HG03139 (cell line): ENCODE data around the gene SGO1.
"Not testable (repeated sequence)": the region's sequence is repeated elsewhere in the genome, so short reads cannot be mapped to it uniquely, and the experiment has no call there.

Experiments
- ATAC-seq: cut with Tn5 transposase; IDR thresholded peaks from one replicate; pipeline ENCODE4 v1.9.1; 2021; ENCODE audit not compliant: unreplicated experiment

The SGO1 gene

DNA sequence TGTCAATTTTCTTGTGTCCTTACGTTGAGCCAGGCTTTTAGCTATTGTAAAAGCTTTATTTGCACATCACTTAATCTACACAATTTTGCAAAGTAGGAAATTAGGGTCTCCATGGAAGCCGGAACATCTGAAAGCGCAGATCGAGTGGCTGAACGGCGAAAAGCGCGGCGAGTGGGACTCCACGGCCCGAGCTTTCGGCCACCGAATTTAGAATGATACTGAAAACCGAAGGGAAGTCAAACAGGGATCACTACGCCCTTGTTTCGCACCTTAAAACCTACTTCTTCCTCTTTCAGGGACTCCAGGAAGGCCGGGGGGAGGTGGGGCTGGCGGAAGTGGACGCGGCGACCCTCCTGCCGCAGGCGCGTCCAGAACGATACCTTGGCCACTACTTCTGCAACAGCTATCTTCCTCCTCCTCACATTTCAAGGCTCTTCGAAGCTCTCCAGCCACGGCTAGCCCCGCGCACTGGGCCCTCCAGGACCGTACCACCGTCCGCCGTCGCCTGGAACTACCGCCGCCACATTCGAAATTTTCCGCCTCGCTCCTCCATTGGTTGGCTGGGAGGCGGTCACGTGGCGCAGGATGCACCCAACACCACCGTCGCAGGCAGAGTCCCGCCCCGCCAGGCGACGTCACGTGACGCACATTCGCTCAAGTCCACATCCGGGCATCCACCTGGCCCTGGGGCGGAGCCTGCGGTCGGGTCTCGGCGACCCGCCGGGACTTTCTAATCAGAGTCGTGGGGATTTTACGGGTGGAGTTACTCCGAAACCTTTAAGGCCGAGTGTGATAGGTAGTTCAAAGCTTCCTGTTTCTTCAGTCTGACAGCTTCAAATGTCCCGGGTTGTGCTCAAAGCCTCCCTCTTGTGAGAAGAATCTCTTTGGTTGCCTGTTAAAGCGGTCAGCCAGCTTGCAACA, at the start of gene SGO1:
TSS of gene SGO1 (minus strand) at position 528 of the 921 bp plus-strand sequence. CDS start 2,179 bp downstream, outside the sequence.
- peak; percentile 93 for ATAC-seq

DNA sequence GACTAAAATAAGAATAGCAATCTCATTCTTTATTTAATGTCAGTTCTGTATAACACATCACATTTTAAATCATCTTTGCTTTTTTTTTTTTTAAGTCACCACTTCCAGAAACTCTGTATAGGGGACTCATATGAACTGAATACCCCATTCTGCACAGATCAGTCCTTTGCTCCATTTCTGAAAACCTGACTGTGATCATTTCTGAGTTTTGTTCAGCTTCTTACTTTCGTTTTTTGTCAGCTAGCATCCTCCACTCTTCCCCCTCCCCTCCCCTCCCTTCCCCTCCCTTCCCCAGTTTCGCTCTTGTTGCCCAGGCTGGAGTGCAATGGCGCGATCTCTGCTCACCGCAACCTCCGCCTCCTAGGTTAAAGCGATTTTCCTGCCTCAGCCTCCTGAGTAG, 49.8 kb upstream of the SGO1 start:
- ATAC-seq = no peak

DNA sequence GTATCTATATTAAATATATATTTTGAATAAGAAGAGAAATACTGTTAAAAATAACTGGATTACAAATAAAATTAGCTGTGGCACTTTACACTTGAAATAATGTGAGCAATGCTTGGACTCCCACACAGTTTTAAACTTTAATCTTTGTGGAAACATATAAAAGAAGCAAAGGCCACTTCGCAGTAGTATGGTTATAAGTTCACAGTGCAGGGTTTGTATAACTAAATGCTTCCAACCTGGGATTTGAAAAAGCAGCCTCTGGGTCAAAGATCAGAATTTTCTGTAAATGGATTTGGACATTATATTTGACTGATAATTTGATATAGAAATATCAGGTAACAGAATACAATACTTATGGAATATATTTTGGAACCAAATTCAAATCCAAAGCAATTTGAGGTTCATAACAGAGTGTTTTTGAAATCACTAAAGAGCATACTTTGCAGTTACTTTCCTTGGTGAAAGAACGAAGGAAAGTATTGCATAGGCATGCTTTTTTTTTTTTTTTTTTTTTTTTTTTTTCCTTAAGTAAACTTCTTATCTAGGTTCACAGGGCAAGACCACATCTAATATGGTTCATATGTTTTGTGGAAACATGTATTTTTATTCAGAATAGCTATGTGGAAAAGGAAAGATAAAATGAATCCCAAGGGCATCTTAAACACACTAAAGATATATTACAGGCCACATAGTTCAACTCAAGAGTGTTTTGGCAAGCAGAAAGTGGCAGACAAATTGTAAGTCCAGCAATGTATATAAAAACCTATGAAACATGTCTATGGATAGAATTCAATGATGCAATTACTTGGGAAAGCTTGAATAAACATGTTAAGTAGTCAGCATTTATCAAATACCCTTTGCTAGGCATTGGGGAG, 47.1 kb upstream of the SGO1 start:
- ATAC-seq = no peak

DNA sequence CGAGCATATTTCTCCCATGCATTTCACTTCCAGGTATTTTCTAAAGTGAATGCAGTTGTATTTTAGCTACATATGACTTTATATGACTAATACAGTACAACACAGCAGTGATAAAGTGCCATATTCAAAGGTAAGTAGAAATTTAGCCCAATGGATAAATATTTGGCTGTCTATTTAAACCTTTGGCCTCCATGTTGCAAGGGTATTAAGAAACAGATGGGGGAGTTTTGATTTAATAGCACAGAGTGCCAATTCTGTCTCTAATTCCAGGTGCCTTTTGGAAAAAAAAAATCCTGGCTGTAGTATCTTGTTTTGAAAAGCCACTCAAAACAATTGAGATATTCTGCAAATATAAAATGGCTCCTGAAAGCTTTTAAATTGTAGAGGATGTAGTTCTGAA, 44.9 kb upstream of the SGO1 start:
- ATAC-seq = no peak

DNA sequence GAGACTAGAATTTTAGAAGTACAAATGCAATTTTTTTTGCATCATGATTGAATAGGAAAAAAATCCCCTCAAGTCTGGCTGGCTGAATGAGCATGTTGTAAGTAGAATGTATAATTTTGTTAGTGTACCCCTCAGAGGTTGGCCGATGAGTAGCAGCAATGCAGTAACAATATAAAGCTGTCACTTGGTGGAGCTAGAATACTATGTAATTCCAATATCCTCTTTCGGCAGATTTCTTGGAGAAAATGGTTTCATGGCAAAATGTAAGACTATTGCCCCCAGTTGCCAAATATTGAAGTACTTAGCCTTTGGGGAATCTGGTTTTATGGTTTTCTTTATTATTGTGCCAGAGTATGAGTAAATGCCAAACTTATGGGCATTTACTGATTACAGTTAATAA, 39.8 kb upstream of the SGO1 start:
- ATAC-seq = no peak

DNA sequence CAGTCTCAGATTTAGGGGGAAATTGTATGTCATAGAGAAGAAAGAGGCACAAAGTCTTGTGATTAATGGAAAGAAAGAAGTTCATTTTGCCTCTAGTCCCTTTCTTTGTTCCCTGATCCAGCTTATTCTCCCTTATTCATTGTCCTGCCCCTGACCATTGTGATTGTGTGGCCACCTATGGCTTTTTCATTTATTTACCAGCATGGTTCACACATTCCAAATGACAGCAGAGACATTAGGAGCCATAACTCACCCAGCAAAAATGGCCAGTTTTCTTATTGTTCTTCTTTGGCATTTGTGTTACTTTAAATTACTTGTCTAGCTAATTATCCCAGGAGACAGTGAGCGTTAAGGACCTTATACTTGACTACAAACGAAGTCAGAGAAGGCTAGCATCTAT, 36.3 kb upstream of the SGO1 start:
- ATAC-seq = no peak

DNA sequence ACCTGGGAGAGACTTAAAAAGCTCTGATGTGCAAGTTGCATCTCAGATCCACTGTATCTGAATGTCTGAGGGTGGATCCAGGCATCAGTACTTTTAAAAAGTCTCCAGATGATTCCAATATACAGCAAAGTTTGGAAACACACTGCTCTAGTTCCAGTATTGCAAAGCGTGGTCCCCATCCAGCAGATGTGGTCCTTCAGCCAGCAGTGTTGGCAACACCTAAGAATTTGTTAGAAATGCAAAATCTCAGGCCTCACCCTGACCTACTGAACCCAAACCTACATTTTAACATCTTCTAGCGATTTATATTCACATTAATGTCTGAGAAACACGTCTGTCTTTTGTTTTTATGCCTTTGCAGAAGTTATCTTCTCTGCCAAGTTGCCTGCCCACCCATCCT, 32.2 kb upstream of the SGO1 start:
- no peak for ATAC-seq

DNA sequence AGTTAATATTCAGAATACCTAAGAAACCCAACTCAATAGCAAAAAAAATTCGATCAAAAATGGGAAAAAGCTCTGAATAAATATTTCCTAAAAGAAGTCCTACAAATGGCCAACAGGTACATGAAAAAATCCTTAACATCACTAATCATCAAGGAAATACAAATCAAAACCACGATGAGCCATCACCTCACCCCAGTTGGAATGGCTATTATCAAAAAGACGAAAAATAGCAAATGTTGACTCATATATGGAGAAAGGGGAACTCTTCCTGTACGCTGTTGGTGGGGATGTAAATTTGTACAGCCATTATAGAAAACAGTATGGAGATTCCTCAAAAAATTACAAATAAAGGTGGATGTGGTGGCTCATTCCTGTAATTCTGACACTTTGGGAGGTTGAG, 29.6 kb upstream of the SGO1 start:
- no peak for ATAC-seq

DNA sequence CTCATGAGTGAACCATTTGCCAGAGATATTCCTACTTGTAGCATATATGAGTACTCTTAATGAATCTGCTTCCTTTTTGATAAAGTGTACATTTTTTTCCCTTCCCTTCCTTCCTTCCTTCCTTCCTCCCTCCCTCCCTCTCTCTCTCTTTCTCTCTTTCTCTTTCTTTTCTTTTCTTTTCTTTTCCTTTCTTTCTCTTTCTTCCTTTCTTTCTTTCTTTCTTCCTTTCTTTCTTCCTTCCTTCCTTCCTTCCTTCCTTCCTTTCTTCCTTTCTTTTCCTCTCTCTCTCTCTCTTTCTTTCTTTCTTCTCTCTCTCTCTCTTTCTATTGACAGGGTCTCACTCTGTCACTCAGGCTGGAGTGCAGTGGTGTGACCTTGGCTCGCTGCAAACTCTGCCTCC, 27.5 kb upstream of the SGO1 start:
- not testable (repeated sequence) for ATAC-seq

DNA sequence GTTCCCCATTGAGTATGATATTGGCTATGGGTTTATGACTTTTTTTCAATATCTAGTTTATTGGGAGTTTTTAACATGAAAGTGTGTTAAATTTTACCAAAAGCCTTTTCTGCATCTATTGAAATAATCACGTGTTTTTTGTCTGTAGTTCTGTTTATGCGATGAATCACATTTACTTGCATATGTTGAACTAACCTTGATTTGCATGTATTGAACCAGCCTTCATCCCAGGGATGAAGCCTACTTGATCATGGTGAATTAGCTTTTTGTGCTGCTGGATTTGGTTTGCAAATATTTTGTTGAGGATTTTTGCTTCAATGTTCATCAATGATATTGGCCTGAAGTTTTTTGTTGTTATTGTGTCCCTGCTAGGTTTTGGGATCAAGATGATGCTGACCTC, 21.9 kb upstream of the SGO1 start:
- ATAC-seq = not testable (repeated sequence)

DNA sequence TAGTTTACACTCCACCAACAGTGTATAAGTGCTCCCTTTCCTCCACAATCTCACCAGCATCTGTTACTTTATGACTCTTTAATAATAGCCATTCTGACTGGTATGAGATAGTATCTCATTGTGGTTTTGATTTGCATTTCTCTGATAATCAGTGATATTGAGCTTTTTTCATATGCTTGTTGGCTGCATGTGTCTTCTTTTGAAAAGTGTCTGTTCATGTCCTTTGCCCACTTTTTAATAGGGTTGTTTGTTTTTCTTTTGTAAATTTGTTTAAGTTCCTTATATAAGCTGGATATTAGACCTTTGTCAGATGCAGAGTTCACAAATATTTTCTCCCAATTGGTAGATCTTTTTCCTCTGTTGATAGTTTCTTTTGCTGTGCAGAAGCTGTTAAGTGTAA, 19.9 kb upstream of the SGO1 start:
- ATAC-seq = not testable (repeated sequence)

DNA sequence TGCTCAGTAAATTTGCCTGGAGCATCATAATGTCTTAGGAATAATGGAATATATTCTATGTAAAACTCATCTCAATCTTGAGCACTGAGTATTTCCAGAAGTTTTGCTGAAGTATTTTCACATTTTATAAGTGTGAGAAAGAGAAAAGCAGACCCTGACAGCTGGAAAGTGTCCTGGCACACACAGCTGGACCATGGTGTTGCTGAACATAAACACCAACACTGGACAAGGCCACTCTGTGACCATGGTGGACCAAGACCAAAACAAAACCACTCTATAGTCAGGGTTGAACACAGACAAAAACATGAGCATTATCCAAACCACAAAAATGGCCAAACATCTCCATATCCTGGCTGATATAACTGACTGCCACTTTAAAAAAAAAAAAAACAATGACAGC, 15.1 kb upstream of the SGO1 start:
- ATAC-seq = no peak

DNA sequence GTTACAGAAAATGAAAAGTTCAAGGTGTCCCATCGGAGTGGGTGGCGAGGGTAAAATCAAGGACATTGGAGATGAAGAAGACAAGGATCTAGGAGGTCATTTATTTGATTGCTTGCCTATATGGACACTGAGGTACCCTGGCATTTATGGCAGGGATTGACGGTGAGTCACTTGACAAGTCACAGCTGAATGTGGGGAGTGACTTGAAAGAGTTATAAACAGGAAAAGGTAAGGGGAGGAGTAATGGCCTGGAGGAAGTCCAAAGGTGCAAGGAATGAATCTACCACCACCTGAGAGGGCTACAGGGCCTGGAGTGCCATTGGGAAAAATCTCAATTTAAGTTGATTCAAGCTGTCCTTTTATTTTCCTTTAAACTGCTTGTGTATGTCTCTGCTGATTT, 11.8 kb upstream of the SGO1 start:
- ATAC-seq = no peak

DNA sequence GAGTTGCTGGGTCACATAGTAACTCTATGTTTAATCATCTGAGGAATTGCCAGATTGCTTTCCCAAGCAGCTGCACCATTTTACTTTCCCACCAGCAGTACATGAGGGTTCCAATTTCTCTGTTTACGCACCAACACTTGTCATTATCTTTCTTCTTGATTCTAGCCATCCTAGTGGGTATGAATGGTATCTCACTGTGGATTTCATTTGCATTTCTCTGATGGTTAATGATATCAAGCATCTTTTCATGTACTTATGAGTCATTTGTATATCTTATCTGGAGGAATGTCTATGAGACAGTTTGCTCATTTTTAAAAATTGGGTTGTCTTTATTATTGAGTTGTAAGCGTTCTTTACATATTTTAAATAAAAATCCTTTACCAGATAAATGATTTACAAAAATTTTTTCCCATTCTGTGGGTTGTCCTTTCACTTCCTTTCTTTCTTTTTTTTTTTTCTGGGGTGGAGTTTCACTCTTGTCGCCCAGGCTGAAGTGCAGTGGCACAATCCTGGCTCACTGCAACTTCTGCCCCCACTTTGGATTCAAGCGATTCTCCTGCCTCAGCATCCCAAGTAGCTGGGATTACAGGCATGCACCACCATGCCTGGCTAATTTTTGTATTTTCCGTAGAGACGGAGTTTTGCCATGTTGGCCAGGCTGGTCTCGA, 8.9 kb upstream of the SGO1 start:
- ATAC-seq = no peak

DNA sequence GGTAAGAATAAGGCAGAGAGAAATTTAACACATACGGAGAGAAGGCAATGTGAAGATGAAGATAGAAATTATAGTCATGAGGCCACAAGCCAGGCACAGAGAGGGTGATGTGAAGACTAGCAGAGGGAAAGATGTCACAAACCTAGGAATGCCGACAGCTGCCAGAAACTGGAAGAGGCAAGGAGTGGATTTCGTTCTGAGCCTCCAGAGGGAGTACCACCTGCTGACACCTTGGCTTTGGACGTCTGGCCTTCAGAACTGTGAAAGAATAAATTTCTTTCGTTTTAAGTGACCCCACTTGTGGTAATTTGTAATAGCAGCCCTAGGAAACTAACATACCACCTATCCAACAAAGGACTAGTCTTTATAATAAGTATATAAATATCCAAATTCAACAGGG, 5.0 kb upstream of the SGO1 start:
- no peak for ATAC-seq

DNA sequence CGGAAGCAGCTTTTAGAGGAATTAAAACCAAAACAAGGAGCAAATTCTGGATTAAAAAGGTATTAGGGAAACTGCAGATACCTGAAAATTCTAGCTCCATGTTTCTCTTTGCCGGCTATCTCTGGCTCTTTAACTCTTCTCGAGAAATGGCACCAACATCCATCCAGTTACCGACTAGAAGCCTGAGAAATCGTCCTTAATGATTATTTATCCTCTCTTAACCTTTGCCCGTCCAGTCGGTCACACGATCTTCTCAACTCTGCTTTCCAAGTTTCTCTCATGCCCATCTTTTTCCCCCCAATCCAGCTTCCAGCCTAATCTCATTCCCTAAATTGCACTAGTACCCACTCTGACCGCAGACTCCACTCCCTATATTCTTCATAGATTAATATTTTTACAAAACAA, 596 bp upstream of the SGO1 start:
- no peak for ATAC-seq

DNA sequence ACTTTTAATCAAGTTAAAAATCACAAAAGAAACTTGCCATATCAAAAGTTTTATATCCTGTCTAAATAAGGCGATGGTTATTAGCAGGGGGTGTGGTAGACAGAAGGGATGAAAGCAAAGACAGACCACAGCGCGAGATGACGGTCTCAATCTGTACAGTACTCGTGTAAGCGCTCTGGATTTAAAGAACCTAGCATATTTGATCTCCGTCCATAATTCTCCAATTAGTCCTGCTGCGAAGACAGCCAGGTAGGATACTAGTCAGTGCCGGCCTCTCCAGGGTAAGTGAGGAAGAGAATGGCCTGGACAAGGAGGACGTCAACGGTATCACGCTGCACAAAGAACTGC, 701 bp downstream of the SGO1 start:
- ATAC-seq = no peak

DNA sequence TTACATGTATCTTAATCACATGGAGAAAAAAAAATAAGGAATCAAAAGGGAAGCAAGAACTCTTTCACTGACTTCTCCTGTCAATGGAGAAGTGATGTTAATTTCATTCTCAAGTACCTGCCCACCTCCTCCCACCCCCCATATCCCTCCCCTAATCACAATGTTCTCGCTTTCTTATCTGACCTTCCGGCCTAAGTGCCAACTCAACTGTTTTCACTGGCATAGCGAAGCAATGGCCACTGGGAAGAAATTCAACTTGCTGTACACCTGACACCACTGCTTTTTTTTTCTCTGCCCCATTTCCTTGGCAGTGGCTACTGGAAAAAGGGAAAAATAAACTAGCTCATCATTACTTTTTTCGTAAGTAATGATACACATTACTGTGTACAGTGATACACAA, 3.8 kb downstream of the SGO1 start:
- no peak for ATAC-seq

DNA sequence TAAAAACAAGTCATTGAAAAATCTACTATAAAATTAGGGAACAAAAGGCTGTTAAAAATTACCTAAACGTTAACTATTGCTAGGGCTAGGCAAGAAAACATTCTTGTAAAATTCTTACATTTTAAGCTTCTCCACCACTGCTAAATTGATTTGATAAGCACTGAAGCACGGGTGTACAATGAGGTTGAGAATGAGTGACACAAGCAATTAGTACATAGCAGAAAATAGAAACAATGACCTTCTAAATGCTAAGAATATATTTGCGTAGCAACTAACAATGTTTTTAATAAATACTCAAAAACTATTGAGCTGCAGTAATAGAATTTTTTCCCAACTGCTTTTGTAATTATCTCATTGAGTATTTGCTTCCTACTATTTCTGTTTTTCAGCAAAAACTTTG, 4.7 kb downstream of the SGO1 start:
- ATAC-seq = no peak

DNA sequence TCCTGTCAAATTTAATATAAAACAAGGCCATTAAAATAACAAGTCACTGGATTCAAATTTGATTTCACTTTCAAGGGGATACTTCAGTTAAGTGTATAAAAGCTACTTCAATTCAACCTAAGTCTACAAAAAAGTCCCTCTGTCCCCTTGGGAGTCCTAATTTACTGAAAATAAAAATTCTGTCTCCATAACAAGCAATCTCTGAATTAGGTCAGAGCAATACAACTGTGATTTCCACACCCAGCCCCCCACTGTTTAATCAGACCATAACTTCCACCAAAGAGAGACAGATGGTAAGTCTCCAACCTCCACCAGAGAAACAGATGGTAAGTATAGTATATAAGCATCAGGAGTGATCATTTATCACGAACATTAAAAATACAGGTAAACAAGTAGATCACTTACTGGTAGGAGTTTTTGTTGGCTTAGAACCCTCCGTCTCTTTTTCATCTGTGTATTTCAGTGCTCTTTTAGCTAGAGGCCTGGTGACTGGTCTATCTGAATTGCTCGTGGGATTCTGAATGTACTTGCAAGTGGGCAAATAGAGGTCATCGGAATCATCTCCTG, 12.1 kb downstream of the SGO1 start:
- no peak for ATAC-seq

DNA sequence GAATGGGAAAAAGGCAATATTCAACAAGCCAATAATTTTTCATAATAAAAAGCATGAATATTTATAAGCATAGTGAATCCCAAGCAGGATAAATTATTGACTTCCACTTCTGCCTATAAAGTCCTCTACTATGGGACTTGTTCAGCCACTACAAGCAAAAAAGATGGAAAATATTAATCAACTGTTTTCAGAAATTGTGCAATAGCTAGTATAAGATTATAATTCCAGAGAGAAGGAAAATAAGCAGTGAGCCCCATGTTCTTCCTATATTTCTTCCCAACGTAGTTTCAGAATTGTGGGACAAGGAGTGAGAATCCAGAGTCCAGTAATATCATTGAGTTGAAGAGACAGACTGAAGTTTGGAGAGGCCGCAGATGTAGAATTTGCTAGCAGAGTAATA, 24.3 kb downstream of the SGO1 start:
- no peak for ATAC-seq
